H1 (cell line): ENCODE measurements around the gene AMPH. TPM values are rescaled to one million over a fixed set of nuclear protein-coding genes. Genes with fewer than 3 reads are reported as not detected.

Experiments used
- CTCF ChIA-PET: fragments of 300-600 bp; sonication (Branson Sonifier 250); formaldehyde crosslinking; loops from one replicate; lab custom pipeline; 2021; ENCODE audit not compliant: partially characterized antibody; lab: Charles Lee
- POLR2A ChIA-PET: fragments of 300-600 bp; sonication (Branson Sonifier 250); formaldehyde crosslinking; loops from one replicate; lab custom pipeline; 2021; ENCODE audit warnings: inconsistent platforms; ENCODE audit not compliant: partially characterized antibody; lab: Charles Lee
- DNase-seq, 2 experiments: peaks; one replicate each; pipeline versions ENCODE4 v3.0.0 to v3.0.0-alpha.2; 2010 to 2022; ENCODE audit warnings: low spot score in 2 of 2, low read depth in 1 of 2, mixed read lengths in 1 of 2
- FAIRE-seq: peaks from 2 replicates; lab custom pipeline; 2011; peaks lifted over from hg19 to GRCh38; lab: Jason Lieb, UNC
- H2AFZ ChIP-seq: 2 replicates; pipeline ENCODE4 v1.8.1; 2012; ENCODE audit warnings: low read length, inconsistent platforms
- H2AK5ac ChIP-seq: 2 replicates; pipeline ENCODE4 v1.6.1; 2013; ENCODE audit warnings: low read depth, low read length
- H2BK120ac ChIP-seq: replicated peaks from 2 replicates; pipeline ENCODE3; 2013; ENCODE audit warnings: low read depth, low read length, inconsistent platforms
- H2BK12ac ChIP-seq: 2 replicates; pipeline ENCODE4 v1.6.1; 2013; ENCODE audit warnings: low read depth, low read length
- H2BK15ac ChIP-seq: 2 replicates; pipeline ENCODE4 v1.6.1; 2013; ENCODE audit warnings: low read length
- H2BK20ac ChIP-seq: 2 replicates; pipeline ENCODE4 v1.6.1; 2013; ENCODE audit warnings: low read length
- H2BK5ac ChIP-seq: 2 replicates; pipeline ENCODE4 v1.6.1; 2013; ENCODE audit warnings: low read depth, low read length
- H3K14ac ChIP-seq: 2 replicates; pipeline ENCODE4 v1.6.1; 2013; ENCODE audit warnings: inconsistent platforms; ENCODE audit not compliant: insufficient read length
- H3K18ac ChIP-seq: 2 replicates; pipeline ENCODE4 v1.6.1; 2013; ENCODE audit warnings: low read length; ENCODE audit errors: extremely low read depth
- H3K23ac ChIP-seq: 2 replicates; pipeline ENCODE4 v1.6.1; 2013; ENCODE audit warnings: inconsistent platforms; ENCODE audit not compliant: insufficient read length
- H3K23me2 ChIP-seq: 2 replicates; pipeline ENCODE4 v1.6.1; 2013; ENCODE audit warnings: low read depth, low read length
- H3K27ac ChIP-seq: 2 replicates; pipeline ENCODE4 v1.6.1; 2011; ENCODE audit warnings: low read depth, low read length, inconsistent platforms
- H3K27me3 ChIP-seq, 4 experiments: replicated peaks in 1 of 4; 1 replicate in 1 of 4; 2 replicates in 3 of 4; pipeline versions ENCODE4 v1.6.1 to v1.8.1; 2011 to 2013; ENCODE audit warnings: low read length in 3 of 4, mild to moderate bottlenecking in 3 of 4, inconsistent platforms in 2 of 4, mixed read lengths in 2 of 4, moderate library complexity in 1 of 4; ENCODE audit not compliant: control insufficient read depth in 3 of 4, insufficient read depth in 3 of 4; ENCODE audit errors: extremely low read depth in 1 of 4
- H3K36me3 ChIP-seq, 4 experiments: 2 replicates each; pipeline versions ENCODE4 v1.6.1 to v1.8.1; 2011 to 2013; ENCODE audit warnings: mild to moderate bottlenecking in 4 of 4, low read length in 3 of 4, moderate library complexity in 2 of 4, control low read depth in 1 of 4, inconsistent platforms in 1 of 4; ENCODE audit not compliant: insufficient read depth in 4 of 4, control insufficient read depth in 2 of 4
- H3K4ac ChIP-seq: replicated peaks from 2 replicates; pipeline ENCODE3; 2013; ENCODE audit warnings: low read length, low read depth, mixed read lengths, inconsistent platforms; ENCODE audit not compliant: insufficient read length
- H3K4me1 ChIP-seq, 4 experiments: replicated peaks in 1 of 4; 1 replicate in 1 of 4; 2 replicates in 3 of 4; pipeline versions ENCODE4 v1.6.1 to v1.8.1; 2011 to 2013; ENCODE audit warnings: low read length in 3 of 4, inconsistent platforms in 2 of 4, mixed read lengths in 1 of 4; ENCODE audit not compliant: insufficient read depth in 4 of 4, control insufficient read depth in 3 of 4
- H3K4me2 ChIP-seq, 2 experiments: 2 replicates each; pipeline versions ENCODE4 v1.6.1 to v1.8.1; 2011 to 2013; ENCODE audit warnings: low read depth in 2 of 2, low read length in 2 of 2, control low read depth in 1 of 2, inconsistent platforms in 1 of 2, mild to moderate bottlenecking in 1 of 2; ENCODE audit not compliant: insufficient read depth in 1 of 2
- H3K4me3 ChIP-seq, 4 experiments: fragments of 200-600, 300-600 bp in 1 of 4; sonication (generic), shearing (Covaris generic), sonication (Bioruptor Twin) in 1 of 4; 2 replicates each; pipeline versions ENCODE4 v1.5.1 to v1.8.1; 2011 to 2016; ENCODE audit warnings: low read length in 4 of 4, low read depth in 3 of 4, control low read depth in 2 of 4, inconsistent platforms in 2 of 4, mild to moderate bottlenecking in 2 of 4, mixed read lengths in 1 of 4, moderate library complexity in 1 of 4; ENCODE audit not compliant: insufficient read depth in 2 of 4; ENCODE audit errors: extremely low read depth in 1 of 4
- H3K56ac ChIP-seq: replicated peaks from 2 replicates; pipeline ENCODE3; 2013; ENCODE audit warnings: low read depth, mild to moderate bottlenecking, mixed read lengths, low read length, inconsistent platforms; ENCODE audit not compliant: insufficient read length
- H3K79me1 ChIP-seq: 2 replicates; pipeline ENCODE4 v1.6.1; 2013; ENCODE audit warnings: low read depth, low read length, control low read depth
- H3K79me2 ChIP-seq, 2 experiments: 2 replicates each; pipeline versions ENCODE4 v1.6.1 to v1.8.1; 2012 to 2013; ENCODE audit warnings: low read length in 2 of 2, mild to moderate bottlenecking in 2 of 2, inconsistent platforms in 1 of 2; ENCODE audit not compliant: insufficient read depth in 2 of 2, control insufficient read depth in 1 of 2
- H3K9ac ChIP-seq, 4 experiments: replicated peaks in 1 of 4; 1 replicate in 1 of 4; 2 replicates in 3 of 4; pipeline versions ENCODE4 v1.6.1 to v1.8.1; 2011 to 2013; ENCODE audit warnings: low read depth in 3 of 4, low read length in 3 of 4, control low read depth in 2 of 4, mild to moderate bottlenecking in 2 of 4, moderate library complexity in 2 of 4, inconsistent platforms in 1 of 4; ENCODE audit errors: extremely low read depth in 1 of 4
- H3K9me3 ChIP-seq, 2 experiments: 2 replicates each; pipeline versions ENCODE4 v1.6.1 to v1.8.1; 2012 to 2013; ENCODE audit warnings: mild to moderate bottlenecking in 2 of 2, moderate library complexity in 2 of 2, control low read depth in 1 of 2, inconsistent platforms in 1 of 2, low read depth in 1 of 2, low read length in 1 of 2, mixed read lengths in 1 of 2; ENCODE audit not compliant: insufficient read depth in 2 of 2
- H4K20me1 ChIP-seq, 2 experiments: replicated peaks in 1 of 2; 2 replicates each; pipeline versions ENCODE3 to v1.8.1; 2011 to 2013; ENCODE audit warnings: inconsistent platforms in 2 of 2, low read length in 2 of 2, mild to moderate bottlenecking in 1 of 2; ENCODE audit not compliant: insufficient read depth in 2 of 2, control insufficient read depth in 1 of 2
- H4K5ac ChIP-seq: 2 replicates; pipeline ENCODE4 v1.6.1; 2013; ENCODE audit warnings: low read length, low read depth, mixed read lengths, inconsistent platforms; ENCODE audit not compliant: insufficient read length
- H4K8ac ChIP-seq: 2 replicates; pipeline ENCODE4 v1.8.0; 2013; ENCODE audit warnings: mild to moderate bottlenecking, moderate library complexity, low read length, inconsistent platforms; ENCODE audit not compliant: insufficient read depth; ENCODE audit errors: extremely low read depth
- H4K91ac ChIP-seq: replicated peaks from 2 replicates; pipeline ENCODE3; 2013; ENCODE audit warnings: low read length, mixed read lengths, inconsistent platforms; ENCODE audit not compliant: insufficient read length
- RAD21 ChIP-seq, 2 experiments: IDR thresholded peaks in 1 of 2; conservative IDR thresholded peaks in 1 of 2; 2 replicates each; pipeline ENCODE4 v1.6.1; 2011; ENCODE audit warnings: low read depth in 2 of 2, low read length in 2 of 2, improper control_type of control experiment in 1 of 2, inconsistent platforms in 1 of 2, mild to moderate bottlenecking in 1 of 2, moderate library complexity in 1 of 2
- SUZ12 ChIP-seq: fragments of 200-600 bp; sonication (generic); IDR thresholded peaks from 2 replicates; pipeline ENCODE4 v1.6.1; 2012; ENCODE audit warnings: mild to moderate bottlenecking, inconsistent platforms, low read length, moderate library complexity, mixed read lengths
- WGBS, 2 experiments: shearing (Covaris generic) in 1 of 2; methylation state at CpG; one replicate each; pipeline versions ENCODE4 v1.1.6 to v1.1.7; 2013 to 2015; ENCODE audit warnings: low lambda C conversion rate in 2 of 2, mixed read lengths in 2 of 2, inconsistent platforms in 1 of 2, low coverage in 1 of 2, missing lambda C conversion rate in 1 of 2; ENCODE audit not compliant: insufficient replicate concordance in 2 of 2, insufficient coverage in 1 of 2, insufficient read length in 1 of 2; ENCODE audit errors: extremely low coverage in 1 of 2, missing lambda C conversion rate in 1 of 2; 5-methylcytosine and 5-hydroxymethylcytosine counted together
- polyA plus RNA-seq, 7 experiments: library from polyadenylated mRNA; depleted of rRNA in 3 of 7; stranded (reverse) in 5 of 7; unstranded in 2 of 7; fragments of >200 nt in 5 of 7; fragments of 200-250 nt in 2 of 7; gene quantifications; 1 replicate in 5 of 7; 2 replicates in 1 of 7; 4 replicates in 1 of 7; pipeline versions ENCODE4 v1.2.1 to v1.2.3, GENCODE V29; 2011 to 2013; ENCODE audit warnings: missing spikeins in 2 of 7, mixed read lengths in 2 of 7
- total RNA-seq: library from RNA; stranded (reverse); fragmentation: NEBNext Ultra II Directional; extraction: Animal tissue kit (Norgen Biotek cat#: 25700); gene quantifications from 2 replicates; pipeline ENCODE4 v1.2.1, GENCODE V29; 2021
- TF ChIP-seq, protein P1 (sequence below), 3 experiments: IDR thresholded peaks; 1 replicate in 2 of 3; 2 replicates in 1 of 3; pipeline versions ENCODE4 v1.5.1 to v1.6.1; 2011; ENCODE audit warnings: low read length in 3 of 3, mild to moderate bottlenecking in 3 of 3, inconsistent platforms in 2 of 3, low read depth in 1 of 3, moderate library complexity in 1 of 3; ENCODE audit not compliant: insufficient read depth in 1 of 3; ENCODE audit errors: control extremely low read depth in 1 of 3

The AMPH gene
- total and polyA plus RNA-seq, 2 of the 8 experiments (the other 6 are each of a cell fraction or from before 2014, with no cell fraction given), result 7.3 to 12.2 TPM

DNA sequence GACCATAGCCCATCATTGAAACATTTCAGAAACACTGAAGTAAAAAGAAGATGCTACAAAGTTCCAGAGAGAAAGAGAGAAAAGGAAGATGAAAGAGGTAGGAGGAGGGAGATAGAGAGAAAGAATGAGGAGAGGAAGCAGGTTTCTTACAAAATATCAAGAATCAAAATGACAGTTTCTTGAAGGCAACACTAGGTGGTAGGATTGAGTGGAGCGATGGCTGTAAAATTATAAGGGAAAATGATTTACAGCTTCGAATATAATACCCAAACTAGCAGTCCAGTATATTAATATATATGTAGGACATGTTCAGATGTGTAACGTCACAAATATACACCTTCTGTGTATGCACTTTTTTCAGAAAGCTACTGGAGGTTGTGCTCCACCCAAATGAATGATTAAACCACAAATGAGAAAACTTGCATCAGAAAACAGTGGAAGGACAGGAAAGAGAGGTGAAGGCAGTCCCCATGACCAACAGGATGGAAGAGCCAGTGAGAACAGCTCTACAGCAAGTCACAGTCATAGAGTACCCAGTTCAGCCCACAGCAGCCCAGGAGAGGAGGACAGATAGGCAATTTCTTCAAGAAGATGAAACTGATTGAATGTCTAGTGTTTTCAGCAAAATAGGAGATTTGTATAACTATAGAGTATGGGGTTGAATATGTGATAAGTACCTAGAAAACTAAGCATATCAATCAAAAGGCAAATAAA lies 206.3 kb downstream of the AMPH start:
- Histone ChIP-seq H3K36me3 (no peaks in the 10 kb centered on the region), H3K4ac (no peak overlapping the region), H2BK12ac (no peak overlapping the region), H3K9me3 (no peaks in the 10 kb centered on the region), H3K27ac (no peak overlapping the region), H4K5ac (no peak overlapping the region), H3K23ac (no peak overlapping the region), H2BK20ac (no peak overlapping the region), H2BK15ac (no peak overlapping the region), H2BK5ac (no peak overlapping the region), H3K27me3 (no peaks in the 10 kb centered on the region), H4K8ac (no peak overlapping the region), H3K9ac (no peak overlapping the region), H3K56ac (no peak overlapping the region), H2AK5ac (no peak overlapping the region), H3K23me2 (no peaks in the 10 kb centered on the region), H3K4me1 (no peaks in the 10 kb centered on the region), H3K14ac (no peak overlapping the region), H3K79me1 (no peaks in the 10 kb centered on the region), H4K91ac (no peak overlapping the region), H3K4me3 (no peak overlapping the region), H4K20me1 (no peaks in the 10 kb centered on the region), H2AFZ (no peak overlapping the region), H3K79me2 (no peaks in the 10 kb centered on the region), H2BK120ac (no peak overlapping the region), H3K4me2 (no peak overlapping the region), H3K18ac (no peak overlapping the region)
- DNase-seq, result no peak
- ChIA-PET CTCF (interaction anchor here (0.9 to 1.5 kb wide), 7 partner anchors 9 to 209 kb away, joined by 3 to 6 read pairs (median 3); no protein-coding TSS in a partner anchor), POLR2A (no interaction called here)
- TF ChIP-seq, protein P1, sequence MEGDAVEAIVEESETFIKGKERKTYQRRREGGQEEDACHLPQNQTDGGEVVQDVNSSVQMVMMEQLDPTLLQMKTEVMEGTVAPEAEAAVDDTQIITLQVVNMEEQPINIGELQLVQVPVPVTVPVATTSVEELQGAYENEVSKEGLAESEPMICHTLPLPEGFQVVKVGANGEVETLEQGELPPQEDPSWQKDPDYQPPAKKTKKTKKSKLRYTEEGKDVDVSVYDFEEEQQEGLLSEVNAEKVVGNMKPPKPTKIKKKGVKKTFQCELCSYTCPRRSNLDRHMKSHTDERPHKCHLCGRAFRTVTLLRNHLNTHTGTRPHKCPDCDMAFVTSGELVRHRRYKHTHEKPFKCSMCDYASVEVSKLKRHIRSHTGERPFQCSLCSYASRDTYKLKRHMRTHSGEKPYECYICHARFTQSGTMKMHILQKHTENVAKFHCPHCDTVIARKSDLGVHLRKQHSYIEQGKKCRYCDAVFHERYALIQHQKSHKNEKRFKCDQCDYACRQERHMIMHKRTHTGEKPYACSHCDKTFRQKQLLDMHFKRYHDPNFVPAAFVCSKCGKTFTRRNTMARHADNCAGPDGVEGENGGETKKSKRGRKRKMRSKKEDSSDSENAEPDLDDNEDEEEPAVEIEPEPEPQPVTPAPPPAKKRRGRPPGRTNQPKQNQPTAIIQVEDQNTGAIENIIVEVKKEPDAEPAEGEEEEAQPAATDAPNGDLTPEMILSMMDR (IDR thresholded peaks at IDR 0.05; ENCODE audit: control extremely low read depth in 1 of 3, insufficient read depth in 1 of 3, low read depth in 1 of 3, low read length in 3 of 3), result peak in 1 of 3 experiments; percentile 17; a peak in 1 of 4 replicates
- TF ChIP-seq SUZ12, result no peak
- peak; percentile 21 to 24; a peak in 3 of 4 replicates for TF ChIP-seq RAD21 (IDR thresholded peaks at IDR 0.05 in 1 of 2, conservative IDR thresholded peaks at IDR 0.05 in 1 of 2; ENCODE audit: low read depth in 2 of 2, low read length in 2 of 2)
- 77% methylated on average over 3 of the region's 3 CpGs; no CpG with 5 or more reads in 1 of the 2 experiments for WGBS, 2 experiments
- FAIRE-seq, result no peak
